Aortic smooth muscle cell (primary cell): ENCODE data around the gene LTBP2. TPM values are rescaled to one million over a fixed set of nuclear protein-coding genes. Genes with fewer than 3 reads are reported as not detected.

ENCODE experiments used
- total RNA-seq: library from RNA; depleted of rRNA; stranded (reverse); fragments of >200 nt; gene quantifications from 2 replicates; pipeline ENCODE4 v1.2.3, GENCODE V29; 2014

LTBP2 gene
- 202 and 239 TPM in 2 replicates for total RNA-seq

DNA sequence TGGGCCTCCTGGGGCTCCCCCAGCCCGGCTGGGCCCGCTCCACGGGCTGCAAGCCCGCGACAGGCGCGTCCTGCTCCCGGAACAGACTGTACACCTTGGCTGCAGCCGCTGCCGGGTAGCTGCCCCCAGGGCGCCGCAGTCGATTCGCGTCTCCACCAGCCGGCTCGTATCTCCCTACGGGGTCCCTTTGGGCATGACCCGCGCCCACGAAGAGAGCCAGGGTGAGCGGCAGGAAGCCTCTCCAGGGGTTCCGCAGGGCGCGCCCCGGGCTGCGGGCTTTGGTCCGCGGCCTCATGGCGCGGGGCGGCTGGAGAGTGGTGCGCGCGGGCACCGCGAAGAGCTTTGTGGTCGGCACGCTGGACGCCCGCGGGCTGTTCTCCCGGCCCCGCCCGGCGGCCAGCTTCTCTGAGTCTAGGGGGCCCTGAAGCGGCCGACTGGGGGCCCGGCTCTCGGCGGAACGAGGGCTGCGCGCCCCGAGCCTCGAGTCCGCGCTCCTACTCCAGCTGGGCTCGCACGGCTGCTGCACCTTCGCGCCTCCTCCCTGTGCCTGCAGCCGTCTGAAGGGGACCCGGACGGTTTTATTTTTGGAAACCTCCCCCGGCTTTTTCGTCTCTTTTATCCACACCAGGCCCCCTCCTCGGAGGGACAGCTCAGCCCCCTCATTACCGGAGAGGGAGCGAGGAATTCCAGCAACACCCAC lies at the start of gene LTBP2:
TSS of gene LTBP2 (minus strand) at position 588 of the 700 bp plus-strand sequence. CDS start at position 295, 293 bp downstream.

DNA sequence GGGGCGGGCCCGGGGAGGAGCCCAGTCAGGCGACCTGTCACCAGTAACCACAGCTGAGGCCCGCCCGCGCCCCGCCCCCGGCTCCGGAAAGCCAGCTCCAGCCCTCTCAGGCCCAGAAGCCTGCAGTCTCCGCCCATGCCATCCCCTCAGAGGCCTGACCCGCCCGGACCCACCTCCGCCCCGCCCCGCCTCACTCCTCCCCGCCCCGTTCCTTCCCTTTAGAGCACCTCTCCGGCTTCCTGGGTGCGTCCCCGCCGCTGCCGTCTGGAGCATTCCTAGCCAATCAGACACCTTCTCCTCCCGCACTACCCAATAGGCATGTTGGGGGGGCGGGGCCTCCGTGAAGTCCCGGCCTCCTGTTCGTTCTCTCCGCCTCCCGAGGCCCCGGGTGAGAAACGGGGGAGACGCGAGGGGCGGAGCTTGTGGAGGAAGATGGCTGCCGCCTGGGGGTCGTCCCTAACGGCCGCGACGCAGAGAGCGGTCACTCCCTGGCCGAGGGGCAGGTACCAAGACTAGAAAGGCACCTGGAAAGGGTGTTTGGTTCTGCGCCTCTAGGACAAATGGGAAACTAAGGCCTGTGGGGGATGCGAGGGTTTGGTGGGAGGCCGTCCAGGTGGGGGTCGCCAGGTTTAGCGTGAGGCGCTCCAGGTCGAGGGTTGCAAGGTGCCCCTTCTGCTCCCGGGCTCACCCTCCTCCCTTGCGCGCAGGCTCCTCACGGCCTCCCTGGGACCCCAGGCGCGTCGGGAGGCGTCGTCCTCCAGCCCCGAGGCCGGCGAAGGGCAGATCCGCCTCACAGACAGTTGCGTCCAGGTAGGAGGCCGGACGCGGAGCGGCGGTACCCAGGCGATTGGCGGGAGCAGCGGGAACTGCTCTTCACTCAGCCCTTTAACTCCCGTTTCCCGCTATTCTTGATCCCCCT lies 118.4 kb downstream of the LTBP2 start, which contains the start of gene ISCA2:
TSS of gene ISCA2 (plus strand) at position 423 of the 919 bp plus-strand sequence. CDS start at position 433, 10 bp downstream.

DNA sequence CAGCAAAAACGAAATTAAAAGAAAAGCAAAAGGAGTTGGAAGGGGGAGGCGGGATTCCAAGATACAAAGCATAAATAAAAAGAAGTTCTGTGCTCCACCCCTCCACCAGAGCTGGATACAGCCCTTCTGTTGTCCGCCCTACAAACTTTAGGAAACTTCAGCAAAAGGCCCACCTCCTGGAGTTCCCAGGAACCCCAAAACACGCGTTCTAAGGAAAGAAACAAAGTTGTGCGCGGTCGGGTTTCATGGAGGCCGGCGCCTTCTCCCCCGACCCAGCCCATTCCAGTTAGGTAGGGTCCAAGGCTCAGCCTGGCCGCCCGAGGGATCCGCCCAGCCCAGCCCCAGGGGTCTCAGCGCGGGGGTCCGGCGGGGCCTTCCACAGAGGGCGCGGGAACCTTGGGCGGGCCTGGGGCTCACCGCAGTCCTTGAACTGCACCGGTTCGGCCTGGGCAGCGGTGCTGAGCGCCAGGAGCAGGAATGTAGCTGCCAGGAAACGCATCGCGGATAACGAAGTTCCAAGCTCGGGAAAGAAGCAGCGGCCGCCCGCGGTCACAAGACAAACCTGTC lies 119.2 kb downstream of the LTBP2 start, which contains the start of gene NPC2:
TSS of gene NPC2 (minus strand) at position 530 of the 567 bp plus-strand sequence. CDS start at position 499, 31 bp downstream.

Other genes with a start within 250 kb of the LTBP2 start
- not detected in 2 replicates for gene SYNDIG1L, start 186.0 kb downstream of the LTBP2 start, total RNA-seq
- 251 and 375 TPM in 2 replicates for gene NPC2, start 118.9 kb downstream of the LTBP2 start, total RNA-seq
- 7.0 and 7.5 TPM in 2 replicates for gene ISCA2, start 118.5 kb downstream of the LTBP2 start, total RNA-seq
- gene AREL1, start 100.8 kb upstream of the LTBP2 start, total RNA-seq = 21.6 and 28.0 TPM in 2 replicates
- gene FCF1, start 100.9 kb upstream of the LTBP2 start, total RNA-seq = 30.6 and 44.7 TPM in 2 replicates
- 23.8 and 33.7 TPM in 2 replicates for gene YLPM1, start 151.1 kb upstream of the LTBP2 start, total RNA-seq